HG02588 (cell line): ENCODE data around the gene NR2C2AP.

Experiments used
- ATAC-seq: cut with Tn5 transposase; IDR thresholded peaks from one replicate; pipeline ENCODE4 v1.9.1; 2021; ENCODE audit warnings: mild to moderate bottlenecking, moderate library complexity; ENCODE audit not compliant: unreplicated experiment

NR2C2AP gene

GRCh38 chr19:19154768-19155494 lies 48.3 kb downstream of the NR2C2AP start:
- no peak for ATAC-seq

GRCh38 chr19:19152668-19153384 lies 50.4 kb downstream of the NR2C2AP start:
- ATAC-seq, result no peak

GRCh38 chr19:19151418-19151817 lies 51.8 kb downstream of the NR2C2AP start:
- peak; percentile 63 for ATAC-seq
